ENCODE data around the gene CALML6. TPM values are rescaled to one million over a fixed set of nuclear protein-coding genes. Genes with fewer than 3 reads are reported as not detected.

The CALML6 gene
- total and polyA plus RNA-seq, 2 experiments from 2014 or later, result 0.87 TPM; not detected in 1

GRCh38 chr1:1965546-1965945 is 50.5 kb downstream of the CALML6 start (continued):
- TF ChIP-seq REST (IDR thresholded peaks at IDR 0.05; ENCODE audit: unreplicated experiment), result no peak

GRCh38 chr1:1966071-1966740 is 51.1 kb downstream of the CALML6 start:
- Histone ChIP-seq H3K79me2 (replicated peaks; ENCODE audit: insufficient read depth) (no peaks in the 10 kb centered on the region), H3K27ac (ENCODE audit: low read depth) (no peak overlapping the region), H3K4me2 (no peak overlapping the region), H3K9me2 (ENCODE audit: insufficient read depth) (no peaks in the 10 kb centered on the region), H3K36me3 (ENCODE audit: insufficient read depth) (no peaks in the 10 kb centered on the region), H3K4me1 (ENCODE audit: insufficient read depth) (peaks cover 1% of the 10 kb centered on the region; the same call in 1 of the 2 replicates), H3F3A (replicated peaks; ENCODE audit: low read depth) (peaks cover 8% of the 10 kb centered on the region), H2AFZ (peak overlapping the region; percentile 56), H4K20me1 (replicated peaks; ENCODE audit: insufficient read depth) (no peaks in the 10 kb centered on the region), H3K4me3 (no peak overlapping the region), H3K27me3 (ENCODE audit: insufficient read depth) (no peaks in the 10 kb centered on the region)
- ATAC-seq (peak; percentile 18), DNase-seq (ENCODE audit: low spot score) (no peak)
- H3K27ac Mint-ChIP-seq, result no peak overlapping the region
- no peaks in the 10 kb centered on the region; the same call in 2 of the 3 replicates for H3K36me3 Mint-ChIP-seq (ENCODE audit: low read depth)
- no peak overlapping the region for H3K4me3 Mint-ChIP-seq
- peaks cover 9% of the 10 kb centered on the region for H3K9me3 Mint-ChIP-seq
- peaks cover 11% of the 10 kb centered on the region for H3K27me3 Mint-ChIP-seq (ENCODE audit: insufficient read depth, low read depth, poor library complexity)
- peaks cover 11% of the 10 kb centered on the region for H3K4me1 Mint-ChIP-seq
- TF ChIP-seq POLR2AphosphoS5 (IDR thresholded peaks at IDR 0.05; ENCODE audit: low read depth), result no peak
- TF ChIP-seq ZNF462 (CRISPR knock-in tag; IDR thresholded peaks at IDR 0.05), result no peak
- TF ChIP-seq EZH2 (IDR thresholded peaks at IDR 0.05; ENCODE audit: low read depth, unreplicated experiment), result no peak
- no peak for TF ChIP-seq JUNB (IDR thresholded peaks at IDR 0.05; ENCODE audit: unreplicated experiment)
- TF ChIP-seq CREB1 (CRISPR knock-in tag; IDR thresholded peaks at IDR 0.05; ENCODE audit: low read depth), result no peak
- TF ChIP-seq ZNF114 (CRISPR knock-in tag; IDR thresholded peaks at IDR 0.05), result no peak
- no peak for TF ChIP-seq ZNF331 (CRISPR knock-in tag; IDR thresholded peaks at IDR 0.05; ENCODE audit: low read depth)
- TF ChIP-seq CTCF (conservative IDR thresholded peaks at IDR 0.05; ENCODE audit: low read depth in 2 of 2), result no peak
- TF ChIP-seq REST (IDR thresholded peaks at IDR 0.05; ENCODE audit: unreplicated experiment), result no peak

All from GM23338 (cell line).